ENCODE data around the gene PABPN1.

The PABPN1 gene

DNA sequence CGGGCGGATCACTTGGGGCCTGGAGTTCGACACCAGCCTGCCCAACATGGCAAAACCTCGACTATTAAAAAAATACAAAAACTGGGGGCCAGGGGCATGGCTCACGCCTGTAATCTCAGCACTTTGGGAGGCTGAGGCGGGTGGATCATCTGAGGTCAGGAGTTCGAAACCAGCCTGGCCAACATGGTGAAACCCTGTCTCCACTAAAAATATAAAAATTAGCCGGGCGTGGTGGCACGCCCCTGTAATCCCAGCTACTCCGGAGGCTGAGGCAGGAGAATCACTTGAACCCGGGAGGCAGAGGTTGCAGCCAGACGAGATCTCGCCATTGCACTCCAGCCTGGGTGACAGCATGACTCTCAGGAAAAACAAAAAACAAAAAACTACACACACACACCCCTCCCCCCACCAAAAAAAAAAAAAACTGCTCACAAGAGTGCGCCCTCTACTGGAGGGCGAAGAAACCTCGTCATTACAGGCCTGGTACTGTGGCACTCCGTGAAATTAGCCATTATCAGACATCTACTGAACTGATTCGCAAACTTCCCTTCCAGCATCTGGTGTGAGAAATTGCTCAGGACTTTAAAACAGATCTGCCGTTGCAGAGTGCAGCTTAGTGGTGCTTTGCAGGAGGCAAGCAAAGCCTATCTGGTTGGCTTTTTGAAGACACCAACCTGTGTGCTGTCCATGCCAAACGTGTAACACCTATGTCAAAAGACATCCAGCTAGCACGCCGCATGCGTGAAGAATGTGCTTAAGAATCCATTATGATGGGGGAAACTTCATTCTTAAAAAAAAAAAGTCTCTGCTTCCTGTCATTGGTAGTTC lies 26.3 kb upstream of the PABPN1 start:
- Histone ChIP-seq H3K4me1 (ENCODE audit: insufficient read depth, low read length) (peaks cover 11% of the 10 kb centered on the region), H3K4me3 (ENCODE audit: low read depth in 1 of 2, low read length in 2 of 2) (no peak overlapping the region), H3K9me3 (ENCODE audit: low read length) (no peaks in the 10 kb centered on the region), H3K36me3 (ENCODE audit: insufficient read depth, low read length) (peaks cover 15% of the 10 kb centered on the region), H3K9ac (ENCODE audit: low read length) (no peak overlapping the region), H3K27me3 (ENCODE audit: control insufficient read depth in 1 of 2, insufficient read depth in 2 of 2, low read length in 2 of 2) (peaks cover 0 to 3% of the 10 kb centered on the region in 2 donors), H3K27ac (ENCODE audit: low read depth, low read length) (no peak overlapping the region)

DNA sequence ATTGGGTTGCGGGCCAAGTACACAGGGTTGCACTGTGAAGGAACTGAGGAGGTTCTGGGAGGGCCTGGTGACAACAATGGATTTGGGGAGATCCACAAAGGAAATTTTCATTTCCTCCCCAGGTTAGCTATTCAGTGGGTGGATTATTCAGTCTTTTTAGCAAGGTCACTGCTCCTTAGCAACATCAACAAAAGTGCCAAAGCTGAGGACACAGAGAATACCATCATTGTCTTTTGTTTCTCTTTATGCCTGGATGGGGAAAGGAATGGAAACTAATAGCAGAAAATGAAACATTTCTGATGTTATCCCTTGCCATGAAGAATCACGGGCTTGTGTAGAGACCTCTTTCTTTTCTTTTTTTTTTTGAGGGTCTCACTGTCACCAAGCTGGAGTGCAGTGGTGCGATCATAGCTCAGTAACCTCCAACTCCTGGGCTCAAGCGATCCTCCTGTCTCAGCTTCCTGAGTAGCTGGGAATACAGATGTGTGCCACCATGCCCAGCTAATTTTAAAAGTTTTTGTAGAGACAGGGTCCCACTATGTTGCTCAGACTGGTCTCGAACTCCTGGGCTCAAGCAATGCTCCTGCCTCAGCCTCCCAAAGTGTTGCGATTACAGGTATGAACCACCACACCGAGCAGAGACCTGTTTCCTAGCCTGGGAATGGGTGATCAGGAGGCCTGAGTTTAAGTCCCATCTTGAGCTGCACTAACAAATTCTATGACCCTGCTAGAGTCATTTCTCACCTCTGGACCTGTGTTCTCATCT lies 25.1 kb upstream of the PABPN1 start:
- no peak overlapping the region for H3K27ac ChIP-seq (ENCODE audit: low read depth, low read length)
- peaks cover 19% of the 10 kb centered on the region for H3K4me1 ChIP-seq (ENCODE audit: insufficient read depth, low read length)
- H3K27me3 ChIP-seq (ENCODE audit: control insufficient read depth in 1 of 2, insufficient read depth in 2 of 2, low read length in 2 of 2) = peaks cover 0 to 3% of the 10 kb centered on the region in 2 donors
- H3K4me3 ChIP-seq (ENCODE audit: low read depth in 1 of 2, low read length in 2 of 2) = no peak overlapping the region
- peaks cover 15% of the 10 kb centered on the region for H3K36me3 ChIP-seq (ENCODE audit: insufficient read depth, low read length)
- H3K9ac ChIP-seq (ENCODE audit: low read length) = no peak overlapping the region
- H3K9me3 ChIP-seq (ENCODE audit: low read length) = no peaks in the 10 kb centered on the region

DNA sequence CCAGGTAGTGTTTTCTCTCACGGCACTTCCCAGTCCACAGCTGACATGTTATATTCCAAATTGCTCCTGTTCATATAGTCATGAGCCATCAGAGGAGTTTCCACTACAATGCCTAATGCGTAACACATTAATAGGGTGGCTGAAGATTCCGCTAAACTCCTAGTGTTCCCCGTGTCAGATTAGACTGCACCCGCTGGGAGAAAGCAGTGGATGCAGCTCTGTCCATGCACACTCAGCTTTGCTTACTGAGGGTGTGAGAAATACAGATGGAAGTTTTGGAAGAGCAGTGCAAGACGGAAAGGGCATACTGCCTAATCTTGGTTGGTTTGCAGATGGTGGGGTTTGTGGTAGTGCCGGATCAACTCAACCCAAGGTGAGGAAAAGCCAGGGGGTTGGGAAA lies 24.2 kb upstream of the PABPN1 start:
- H3K36me3 ChIP-seq (ENCODE audit: insufficient read depth, low read length) = peaks cover 15% of the 10 kb centered on the region
- no peaks in the 10 kb centered on the region for H3K9me3 ChIP-seq (ENCODE audit: low read length)
- H3K4me3 ChIP-seq (ENCODE audit: low read depth in 1 of 2, low read length in 2 of 2) = no peak overlapping the region
- H3K27ac ChIP-seq (ENCODE audit: low read depth, low read length) = no peak overlapping the region
- peaks cover 0 to 3% of the 10 kb centered on the region in 2 donors for H3K27me3 ChIP-seq (ENCODE audit: control insufficient read depth in 1 of 2, insufficient read depth in 2 of 2, low read length in 2 of 2)
- peaks cover 19% of the 10 kb centered on the region for H3K4me1 ChIP-seq (ENCODE audit: insufficient read depth, low read length)
- no peak overlapping the region for H3K9ac ChIP-seq (ENCODE audit: low read length)

DNA sequence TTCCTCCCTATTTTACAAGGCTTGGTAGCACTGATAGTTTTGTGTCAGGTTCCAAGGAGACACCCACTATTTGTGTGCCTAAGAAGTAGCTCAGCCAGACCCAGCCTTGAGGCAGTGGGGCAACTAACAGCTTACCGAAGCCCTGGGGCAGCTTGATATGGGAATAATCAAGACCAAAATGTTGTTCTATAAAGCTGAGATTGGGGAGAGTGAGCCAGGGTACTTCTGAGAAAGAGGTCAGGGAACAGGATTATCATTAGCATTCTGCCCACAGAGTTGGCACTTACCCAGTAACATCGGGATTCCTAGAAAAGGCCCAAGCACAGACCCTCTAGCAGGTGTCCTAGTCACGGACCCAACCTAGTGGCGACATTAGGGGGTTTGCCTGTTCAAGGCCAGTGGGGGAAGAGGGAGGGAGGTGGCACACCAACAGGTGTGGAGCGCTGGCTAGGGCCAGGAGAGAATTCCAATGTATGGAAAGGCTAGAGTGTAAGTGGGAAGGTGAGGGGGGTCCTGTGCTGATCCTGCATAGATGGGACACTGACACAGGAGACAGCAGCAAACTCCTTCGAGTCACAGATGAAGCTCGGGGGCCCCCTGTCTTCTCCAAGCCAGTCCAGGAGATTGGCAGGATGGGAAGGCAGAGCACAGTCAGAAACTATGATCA lies 23.5 kb upstream of the PABPN1 start:
- H3K4me1 ChIP-seq (ENCODE audit: insufficient read depth, low read length) = peaks cover 19% of the 10 kb centered on the region
- H3K27ac ChIP-seq (ENCODE audit: low read depth, low read length) = no peak overlapping the region
- no peak overlapping the region for H3K9ac ChIP-seq (ENCODE audit: low read length)
- no peaks in the 10 kb centered on the region for H3K9me3 ChIP-seq (ENCODE audit: low read length)
- peaks cover 15% of the 10 kb centered on the region for H3K36me3 ChIP-seq (ENCODE audit: insufficient read depth, low read length)
- no peak overlapping the region for H3K4me3 ChIP-seq (ENCODE audit: low read depth in 1 of 2, low read length in 2 of 2)
- H3K27me3 ChIP-seq (ENCODE audit: control insufficient read depth in 1 of 2, insufficient read depth in 2 of 2, low read length in 2 of 2) = no peaks in the 10 kb centered on the region

DNA sequence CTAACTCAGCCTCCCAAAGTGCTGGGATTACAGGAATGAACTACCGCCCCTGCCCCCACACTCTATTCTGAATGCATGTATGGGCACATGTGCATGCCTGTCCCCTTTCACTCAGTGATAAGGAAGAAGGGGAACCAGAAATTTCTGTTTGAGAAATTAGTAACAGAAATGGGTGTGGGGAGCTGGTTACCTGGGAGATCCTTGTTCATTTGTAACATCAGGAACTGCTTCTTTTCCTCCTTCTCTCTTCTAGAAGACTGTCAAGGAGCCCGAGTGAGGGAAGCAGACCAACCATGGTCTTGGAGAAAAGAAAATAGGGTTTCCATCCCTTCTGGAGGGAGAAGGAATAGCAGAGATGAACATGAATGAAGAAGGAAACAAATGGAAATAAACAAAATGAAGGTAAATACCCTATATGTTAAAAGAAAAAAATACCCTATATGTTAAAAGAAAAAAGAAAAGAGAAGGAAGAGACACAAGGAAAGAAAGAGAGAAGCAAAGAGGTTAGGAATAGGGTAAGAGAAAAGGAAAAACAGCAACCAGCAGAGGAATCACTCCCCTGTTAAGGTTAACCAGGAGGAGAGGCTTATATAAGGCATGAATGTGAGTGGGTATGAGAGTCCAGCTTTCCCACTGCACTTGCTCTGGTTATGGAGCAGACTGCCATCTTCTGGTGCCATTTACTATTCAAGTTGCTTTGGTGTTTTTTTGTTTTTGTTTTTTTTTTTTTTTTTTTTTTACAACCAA lies 21.9 kb upstream of the PABPN1 start:
- Histone ChIP-seq H3K4me1 (ENCODE audit: insufficient read depth, low read length) (peaks cover 19% of the 10 kb centered on the region), H3K36me3 (ENCODE audit: insufficient read depth, low read length) (peaks cover 15% of the 10 kb centered on the region), H3K4me3 (ENCODE audit: low read depth in 1 of 2, low read length in 2 of 2) (no peak overlapping the region), H3K27ac (ENCODE audit: low read depth, low read length) (peak overlapping the region; percentile 10), H3K9ac (ENCODE audit: low read length) (no peak overlapping the region), H3K27me3 (ENCODE audit: control insufficient read depth in 1 of 2, insufficient read depth in 2 of 2, low read length in 2 of 2) (no peaks in the 10 kb centered on the region), H3K9me3 (ENCODE audit: low read length) (no peaks in the 10 kb centered on the region)

DNA sequence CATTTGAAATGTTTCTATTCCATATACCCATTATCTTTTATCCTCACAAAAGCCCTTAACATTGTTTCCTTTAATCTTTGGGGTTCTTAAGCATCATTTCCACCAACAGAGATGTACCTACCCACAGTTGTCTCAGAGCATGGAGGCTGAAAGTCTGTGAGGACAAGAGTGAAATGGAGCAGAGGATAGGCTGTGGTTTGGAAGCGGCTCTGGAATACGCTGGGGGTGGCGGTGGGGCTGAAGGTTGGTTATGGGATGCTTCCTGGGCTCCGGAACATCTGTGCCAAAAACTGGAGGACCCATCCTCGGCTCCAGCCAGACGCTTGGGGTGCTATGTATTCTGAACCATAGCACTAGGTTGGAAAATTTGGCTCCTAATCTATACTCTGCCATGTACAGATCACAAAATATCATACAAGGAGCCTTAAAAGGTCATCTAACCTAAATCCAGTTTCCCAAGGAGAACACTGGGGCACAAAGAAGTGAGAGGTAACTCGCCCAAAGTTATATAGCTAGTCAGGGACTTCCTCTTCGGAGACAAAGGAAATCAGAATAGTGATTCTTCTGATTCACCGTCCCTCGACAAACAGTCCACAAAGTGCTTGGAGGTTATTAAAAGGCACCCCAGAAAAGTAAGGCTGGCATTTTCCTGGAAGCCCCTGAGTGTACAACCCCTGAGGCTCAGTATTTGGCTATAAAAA lies 21.1 kb upstream of the PABPN1 start:
- H3K4me1 ChIP-seq (ENCODE audit: insufficient read depth, low read length) = peaks cover 16% of the 10 kb centered on the region

DNA sequence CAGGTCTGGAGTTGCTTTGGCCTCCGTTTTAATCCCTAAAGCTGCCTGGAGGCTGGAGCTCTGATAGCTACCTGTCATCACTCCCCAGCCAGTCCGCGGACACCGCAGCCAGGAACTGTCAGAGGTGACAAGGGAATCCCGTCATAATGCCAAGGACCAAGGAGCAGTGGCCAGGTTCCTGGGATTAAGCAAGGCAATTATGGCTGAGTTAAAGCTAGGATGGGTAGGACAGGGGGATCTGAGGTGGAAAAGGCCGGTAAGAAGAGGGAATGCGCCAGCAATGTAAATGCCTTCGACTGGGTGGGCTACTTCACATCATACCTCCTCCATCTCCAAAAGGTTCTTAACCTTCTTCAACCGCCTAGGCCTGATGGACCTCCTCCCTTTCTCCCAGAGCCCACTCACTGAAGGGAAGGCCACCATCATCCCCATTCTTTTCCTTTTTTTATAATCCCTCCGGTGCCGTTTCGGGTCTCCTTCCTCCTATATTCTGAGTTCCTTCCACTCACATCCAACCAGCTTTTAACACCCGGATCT lies 20.5 kb upstream of the PABPN1 start:
- peaks cover 15% of the 10 kb centered on the region for H3K36me3 ChIP-seq (ENCODE audit: insufficient read depth, low read length)
- H3K4me1 ChIP-seq (ENCODE audit: insufficient read depth, low read length) = peaks cover 15% of the 10 kb centered on the region
- peak overlapping the region; percentile 53 to 77 for H3K4me3 ChIP-seq (ENCODE audit: low read depth in 1 of 2, low read length in 2 of 2)
- no peaks in the 10 kb centered on the region for H3K9me3 ChIP-seq (ENCODE audit: low read length)
- H3K27me3 ChIP-seq (ENCODE audit: control insufficient read depth in 1 of 2, insufficient read depth in 2 of 2, low read length in 2 of 2) = no peaks in the 10 kb centered on the region
- peak overlapping the region; percentile 98 for H3K9ac ChIP-seq (ENCODE audit: low read length)
- peak overlapping the region; percentile 88 for H3K27ac ChIP-seq (ENCODE audit: low read depth, low read length)

More for the DNA sequence above, 21.1 kb upstream of the PABPN1 start:
- Histone ChIP-seq H3K27me3 (ENCODE audit: control insufficient read depth in 1 of 2, insufficient read depth in 2 of 2, low read length in 2 of 2) (no peaks in the 10 kb centered on the region), H3K4me3 (ENCODE audit: low read depth in 1 of 2, low read length in 2 of 2) (peak overlapping the region; percentile 53 to 77), H3K9ac (ENCODE audit: low read length) (peak overlapping the region; percentile 98), H3K9me3 (ENCODE audit: low read length) (no peaks in the 10 kb centered on the region), H3K27ac (ENCODE audit: low read depth, low read length) (peak overlapping the region; percentile 88), H3K36me3 (ENCODE audit: insufficient read depth, low read length) (peaks cover 15% of the 10 kb centered on the region)

DNA sequence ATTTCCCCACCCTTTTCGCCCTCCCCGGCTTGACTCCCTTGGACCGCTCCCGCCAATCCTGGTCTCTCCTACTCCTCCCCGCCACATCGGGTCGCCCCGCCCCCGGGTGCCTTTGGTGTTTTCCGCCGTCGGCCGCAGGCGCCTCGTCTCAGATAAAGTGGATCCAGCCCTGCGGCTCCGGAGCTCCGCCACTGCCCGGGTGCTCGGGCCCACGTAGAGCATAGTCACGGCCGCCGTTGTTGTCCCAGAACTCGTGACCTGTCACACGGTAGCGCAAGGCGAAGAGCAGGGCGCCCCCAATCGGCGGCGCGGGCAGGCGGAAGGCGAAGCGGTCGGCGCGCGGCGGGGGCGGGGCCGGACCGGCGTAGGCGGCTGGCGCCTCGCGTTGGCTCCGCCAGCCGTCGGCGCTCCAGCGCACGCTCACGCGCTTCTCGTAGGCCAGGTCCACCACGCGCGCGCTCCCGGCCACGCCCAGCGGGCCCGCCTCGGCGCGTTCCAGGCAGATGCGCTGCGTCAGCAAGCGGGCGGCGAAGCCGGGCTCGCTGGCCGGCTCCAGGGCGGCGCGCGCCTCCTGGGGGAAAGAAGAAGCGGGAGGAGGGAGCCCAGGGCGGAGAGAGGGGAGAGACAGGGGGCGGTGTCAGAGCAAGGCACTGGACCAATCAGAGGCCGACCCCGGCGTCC lies 19.8 kb upstream of the PABPN1 start:
- Histone ChIP-seq H3K27me3 (ENCODE audit: control insufficient read depth in 1 of 2, insufficient read depth in 2 of 2, low read length in 2 of 2) (no peaks in the 10 kb centered on the region), H3K9me3 (ENCODE audit: low read length) (no peaks in the 10 kb centered on the region), H3K4me1 (ENCODE audit: insufficient read depth, low read length) (peaks cover 21% of the 10 kb centered on the region), H3K27ac (ENCODE audit: low read depth, low read length) (peak overlapping the region; percentile 91), H3K9ac (ENCODE audit: low read length) (no peak overlapping the region), H3K4me3 (ENCODE audit: low read depth in 1 of 2, low read length in 2 of 2) (peak overlapping the region; percentile 70 to 82), H3K36me3 (ENCODE audit: insufficient read depth, low read length) (peaks cover 15% of the 10 kb centered on the region)

DNA sequence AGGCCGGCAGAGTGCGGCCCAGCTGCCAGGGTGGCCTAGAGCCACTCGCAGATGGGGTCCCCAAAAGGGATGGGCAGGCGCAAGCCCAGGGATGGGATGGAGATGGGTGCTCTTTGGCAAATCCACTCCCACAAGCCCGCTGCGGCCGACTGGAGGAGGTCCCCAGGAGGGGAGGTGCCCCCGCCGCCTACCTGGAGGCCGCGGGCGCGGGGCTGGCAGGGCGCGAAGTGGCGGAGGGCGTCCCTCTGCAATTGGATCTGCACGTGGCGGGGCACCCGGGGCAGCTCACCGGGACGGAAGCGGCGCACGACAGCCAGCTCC lies 19.3 kb upstream of the PABPN1 start:
- Histone ChIP-seq H3K9ac (ENCODE audit: low read length) (peak overlapping the region; percentile 64), H3K27me3 (ENCODE audit: control insufficient read depth in 1 of 2, insufficient read depth in 2 of 2, low read length in 2 of 2) (no peaks in the 10 kb centered on the region), H3K4me3 (ENCODE audit: low read depth in 1 of 2, low read length in 2 of 2) (peak overlapping the region; percentile 70 to 82), H3K27ac (ENCODE audit: low read depth, low read length) (peak overlapping the region; percentile 91), H3K4me1 (ENCODE audit: insufficient read depth, low read length) (peaks cover 21% of the 10 kb centered on the region), H3K9me3 (ENCODE audit: low read length) (no peaks in the 10 kb centered on the region), H3K36me3 (ENCODE audit: insufficient read depth, low read length) (peaks cover 11% of the 10 kb centered on the region)

Measured in muscle layer of colon (tissue), 2 donors.